ENCODE data around the gene PDGFA.

Gene PDGFA

DNA sequence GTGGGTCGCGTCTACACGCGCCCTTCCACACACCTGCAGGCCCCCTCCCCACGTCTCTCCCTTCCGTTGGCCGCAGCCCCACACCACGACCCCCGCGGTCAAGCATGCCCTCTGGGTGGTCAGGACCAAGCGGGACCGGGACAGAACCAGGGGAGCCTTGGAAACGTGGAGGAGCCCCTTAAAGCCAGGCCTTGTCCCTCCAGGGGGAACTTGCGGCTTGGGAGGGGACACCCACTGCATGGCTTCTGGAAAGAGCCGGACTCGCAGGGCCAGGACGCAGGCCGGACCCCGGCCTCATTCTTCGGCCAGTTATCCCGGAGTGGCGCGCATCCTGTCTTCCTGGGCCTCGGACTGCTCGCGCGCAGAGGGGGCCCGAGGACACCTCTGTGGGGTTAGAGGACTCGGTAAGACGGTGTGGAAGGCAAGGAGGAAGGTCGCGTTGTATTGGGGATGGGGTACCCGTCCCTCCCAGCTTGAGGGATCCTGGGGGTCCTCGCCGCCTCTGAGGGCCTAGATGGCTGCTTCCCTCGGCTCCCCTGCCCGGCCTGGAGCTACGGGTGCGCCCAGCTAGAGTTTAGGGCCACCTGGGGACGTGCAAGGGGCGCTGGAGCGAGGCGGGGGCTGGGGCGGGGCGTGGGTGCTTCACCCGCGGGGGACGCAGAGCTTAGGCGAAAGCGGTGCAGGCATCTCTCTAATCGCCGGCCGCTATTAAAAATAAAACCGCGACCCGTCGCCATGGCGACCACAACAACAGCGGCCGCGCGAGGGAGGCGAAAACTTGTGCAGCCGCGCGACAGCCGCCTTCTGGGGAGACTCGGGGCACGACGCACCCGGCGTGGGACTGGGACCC is 1.8 kb upstream of the PDGFA start:
- DNase-seq (ENCODE audit: low spot score in 2 of 2) = peak; percentile 35 to 75
- Histone ChIP-seq H3K4me1 (peaks cover 2% of the 10 kb centered on the region; the same call in 1 of the 2 replicates), H3K4me3 (no peak overlapping the region), H3K36me3 (replicated peaks) (no peaks in the 10 kb centered on the region), H3K27me3 (ENCODE audit: low read depth) (peaks cover 30% of the 10 kb centered on the region), H3K9me3 (no peaks in the 10 kb centered on the region)
- in situ Hi-C loops (cut with MboI; ENCODE audit: low sequenced_read_pairs) = no loop called here

DNA sequence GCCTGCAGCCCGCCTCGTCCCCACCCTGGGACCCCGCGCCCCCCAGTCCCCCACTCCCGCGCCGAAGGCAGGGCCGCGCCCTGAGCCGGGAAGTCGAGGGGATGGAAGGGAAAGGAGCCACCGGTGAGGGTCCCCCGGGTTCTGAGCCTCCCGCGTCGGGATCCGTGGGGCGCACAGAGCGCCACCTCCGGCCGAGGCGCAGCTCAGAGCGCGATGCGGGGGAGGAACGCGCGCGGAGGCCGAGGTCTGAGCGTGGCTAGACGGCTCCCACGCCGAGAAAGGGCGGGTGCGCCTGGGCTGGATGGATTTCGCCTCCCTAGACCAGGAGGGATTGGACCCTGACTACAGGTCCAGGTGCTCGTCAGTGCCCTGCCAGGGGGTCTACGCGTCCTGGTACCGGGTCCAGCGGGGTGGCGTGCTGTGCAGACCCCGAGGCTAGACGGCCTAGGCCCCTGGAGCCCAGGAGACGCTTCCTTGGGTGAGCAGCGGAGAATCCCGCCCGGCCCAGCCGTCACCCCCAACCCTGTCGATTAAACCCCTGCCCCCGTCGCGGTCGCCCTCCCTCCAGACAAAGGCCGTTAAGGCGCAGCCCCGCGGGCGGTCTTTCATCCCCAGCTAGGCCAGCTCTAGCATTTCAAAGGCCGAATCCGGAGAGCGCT is 986 bp upstream of the PDGFA start:
- H3K4me1 ChIP-seq = peaks cover 2% of the 10 kb centered on the region; the same call in 1 of the 2 replicates
- H3K9me3 ChIP-seq = no peaks in the 10 kb centered on the region
- no peak for DNase-seq (ENCODE audit: low spot score in 2 of 2)
- peaks cover 30% of the 10 kb centered on the region for H3K27me3 ChIP-seq (ENCODE audit: low read depth)
- no peaks in the 10 kb centered on the region for H3K36me3 ChIP-seq (replicated peaks)
- in situ Hi-C loops (cut with MboI; ENCODE audit: low sequenced_read_pairs) = no loop called here
- H3K4me3 ChIP-seq = no peak overlapping the region

DNA sequence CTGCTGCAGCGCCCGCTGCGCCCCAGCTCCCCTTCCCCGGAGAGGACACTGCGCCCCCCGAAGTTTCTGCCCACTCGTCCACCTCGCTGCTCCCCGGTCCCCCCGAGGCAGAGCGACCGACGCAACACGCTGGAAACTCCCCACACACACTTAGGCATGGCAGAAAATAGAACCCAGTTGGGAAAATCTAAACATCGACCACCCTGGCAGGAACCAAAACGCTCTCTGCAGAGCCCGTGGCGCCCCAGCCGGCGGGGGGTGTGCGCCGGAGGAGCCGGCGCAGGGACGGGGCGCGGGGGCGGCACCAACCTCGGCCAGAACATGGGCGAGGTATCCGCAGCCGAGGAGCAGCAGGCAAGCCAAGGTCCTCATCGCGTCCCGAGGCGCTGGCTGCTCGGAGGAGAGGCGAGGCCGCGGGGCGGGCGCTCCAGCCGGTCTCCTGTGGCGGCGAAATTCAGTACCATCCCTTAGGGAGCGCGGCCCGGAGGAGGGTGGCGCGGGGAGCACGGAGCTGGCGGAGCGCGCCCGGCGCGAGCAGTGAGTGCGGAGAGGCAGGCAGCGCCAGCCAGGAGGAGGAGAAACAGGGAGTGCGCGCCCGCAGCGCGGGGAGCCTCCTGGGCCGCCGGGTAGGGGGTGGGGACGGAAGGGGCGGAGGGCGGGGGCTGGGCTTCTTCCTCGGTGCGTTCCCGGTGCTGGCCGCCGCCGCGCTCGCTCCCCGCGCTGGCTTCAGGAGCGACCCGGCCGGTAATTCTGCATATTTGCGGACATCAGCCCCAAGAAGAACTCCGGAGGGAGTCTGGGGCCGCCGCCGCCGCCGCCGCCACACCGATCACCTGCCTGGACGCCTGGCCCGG is 789 bp downstream of the PDGFA start:
- DNase-seq (ENCODE audit: low spot score in 2 of 2) = peak; percentile 41 to 82
- in situ Hi-C loops (cut with MboI; ENCODE audit: low sequenced_read_pairs) = no loop called here
- Histone ChIP-seq H3K4me3 (peak overlapping the region; percentile 42), H3K4me1 (peaks cover 2% of the 10 kb centered on the region; the same call in 1 of the 2 replicates), H3K27me3 (ENCODE audit: low read depth) (peaks cover 30% of the 10 kb centered on the region), H3K36me3 (replicated peaks) (no peaks in the 10 kb centered on the region), H3K9me3 (no peaks in the 10 kb centered on the region)

DNA sequence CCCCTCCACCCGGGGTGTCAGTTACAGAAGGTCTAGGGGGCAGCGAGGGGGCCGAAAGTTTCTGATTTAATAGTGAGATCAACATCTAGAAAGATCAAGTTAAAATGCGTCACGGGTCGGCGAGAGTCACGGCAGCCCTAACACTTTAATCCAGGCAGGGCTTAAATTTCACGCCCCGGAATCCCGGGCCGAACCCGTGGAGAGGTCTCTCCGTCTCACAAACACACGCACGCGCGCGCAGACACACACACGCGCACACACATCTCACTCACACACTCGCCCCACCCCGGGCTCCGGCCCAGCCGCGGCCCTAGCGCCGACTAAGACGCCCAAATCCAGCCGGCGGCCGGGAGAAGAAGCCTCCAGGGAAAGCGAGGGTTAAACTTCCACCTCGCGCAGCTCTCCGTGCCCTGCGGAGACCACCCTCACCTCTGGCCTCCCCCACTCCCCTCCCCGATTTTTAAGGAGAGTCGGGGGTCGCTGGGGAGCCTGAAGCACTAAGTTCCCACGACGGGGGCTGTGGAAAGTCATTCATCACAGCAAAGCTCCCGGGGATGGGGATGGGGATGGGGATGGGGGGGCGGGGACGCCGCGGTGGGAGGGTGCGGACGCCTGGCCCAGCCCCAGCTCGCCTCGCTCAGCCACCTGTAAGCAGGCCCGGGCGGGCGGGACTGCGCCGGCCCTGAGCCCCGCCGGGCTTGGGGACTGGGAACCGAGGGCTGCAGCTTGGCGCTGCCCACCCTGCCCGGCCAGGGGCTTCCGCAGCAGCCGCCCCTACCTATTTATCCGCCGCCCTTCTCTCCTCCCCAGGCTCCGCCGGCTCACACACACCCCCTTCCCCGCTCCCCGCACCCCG is 1.6 kb downstream of the PDGFA start:
- Histone ChIP-seq H3K27me3 (ENCODE audit: low read depth) (peaks cover 26% of the 10 kb centered on the region), H3K9me3 (no peaks in the 10 kb centered on the region), H3K4me3 (peak overlapping the region; percentile 42), H3K36me3 (replicated peaks) (no peaks in the 10 kb centered on the region), H3K4me1 (peaks cover 2% of the 10 kb centered on the region; the same call in 1 of the 2 replicates)
- DNase-seq (ENCODE audit: low spot score in 2 of 2) = peak in 1 of 2 experiments; percentile 53
- in situ Hi-C loops (cut with MboI; ENCODE audit: low sequenced_read_pairs) = no loop called here

DNA sequence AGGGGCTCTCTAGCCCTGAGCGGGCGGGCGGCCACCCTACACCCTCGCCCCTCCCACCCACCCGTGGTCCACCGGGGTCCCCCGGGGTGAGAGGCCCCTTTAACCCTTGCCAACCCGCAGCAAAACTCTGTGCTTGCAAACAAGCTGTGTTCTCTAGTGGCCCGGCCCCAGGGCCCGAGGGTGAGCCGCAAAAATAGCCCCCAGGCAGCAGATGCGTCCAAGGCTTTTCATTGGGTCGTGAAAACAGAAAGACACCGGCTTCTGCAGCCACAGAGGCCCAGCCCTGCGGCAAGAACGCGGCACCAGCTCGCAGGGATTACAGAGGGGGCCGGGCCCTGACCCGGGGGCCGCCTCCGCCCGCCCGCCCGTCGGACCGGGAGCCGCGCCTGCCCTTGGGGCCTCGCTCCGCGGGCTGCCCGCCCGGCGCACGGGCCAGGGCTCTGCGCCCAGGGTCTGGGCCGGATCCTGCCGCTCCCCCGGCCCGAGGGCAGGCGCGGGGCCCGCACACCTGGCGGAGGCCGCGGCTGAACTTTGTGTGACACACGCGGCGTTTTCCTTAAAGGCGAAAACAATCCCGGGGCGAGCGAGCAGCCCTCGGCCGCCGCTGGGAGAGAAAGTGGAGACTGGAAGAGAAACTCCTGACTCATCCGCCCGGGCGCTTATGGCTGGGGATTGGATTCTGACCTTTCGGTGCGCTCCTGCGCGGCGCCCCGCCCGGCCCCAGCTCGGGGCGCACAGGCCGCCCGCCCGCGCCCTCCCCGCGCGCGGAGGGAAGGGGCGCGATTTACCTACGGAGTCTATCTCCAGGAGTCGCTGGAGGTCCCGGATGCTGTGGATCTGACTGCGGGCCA is 2.8 kb downstream of the PDGFA start:
- no peaks in the 10 kb centered on the region for H3K9me3 ChIP-seq
- H3K4me1 ChIP-seq = peaks cover under 1% of the 10 kb centered on the region; the same call in 1 of the 2 replicates
- H3K27me3 ChIP-seq (ENCODE audit: low read depth) = peaks cover 14% of the 10 kb centered on the region
- H3K36me3 ChIP-seq (replicated peaks) = no peaks in the 10 kb centered on the region
- no peak overlapping the region for H3K4me3 ChIP-seq
- in situ Hi-C loops (cut with MboI; ENCODE audit: low sequenced_read_pairs) = no loop called here
- no peak for DNase-seq (ENCODE audit: low spot score in 2 of 2)

DNA sequence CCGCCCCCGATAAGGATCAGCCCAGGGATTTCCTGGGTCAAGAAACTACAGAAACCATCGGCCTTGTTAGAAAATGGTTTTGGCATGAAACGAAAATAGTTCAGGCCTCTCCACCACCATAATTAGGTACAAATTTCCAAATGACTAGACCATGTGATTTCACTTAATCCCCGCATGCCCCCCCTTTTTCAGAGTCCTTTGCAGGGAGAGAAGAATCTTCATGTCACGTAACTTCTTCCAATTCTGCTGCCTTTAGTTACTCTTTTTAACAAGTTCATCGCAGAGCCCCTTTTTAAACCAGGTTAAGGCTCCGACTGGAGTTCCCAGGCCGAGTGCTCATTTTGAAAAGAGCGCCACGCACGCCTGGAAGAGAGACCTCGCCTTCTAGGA is 3.4 kb downstream of the PDGFA start:
- no peaks in the 10 kb centered on the region for H3K4me1 ChIP-seq
- H3K36me3 ChIP-seq (replicated peaks) = no peaks in the 10 kb centered on the region
- DNase-seq (ENCODE audit: low spot score in 2 of 2) = no peak
- H3K27me3 ChIP-seq (ENCODE audit: low read depth) = peaks cover 8% of the 10 kb centered on the region
- H3K4me3 ChIP-seq = no peak overlapping the region
- H3K9me3 ChIP-seq = no peaks in the 10 kb centered on the region
- in situ Hi-C loops (cut with MboI; ENCODE audit: low sequenced_read_pairs) = no loop called here

DNA sequence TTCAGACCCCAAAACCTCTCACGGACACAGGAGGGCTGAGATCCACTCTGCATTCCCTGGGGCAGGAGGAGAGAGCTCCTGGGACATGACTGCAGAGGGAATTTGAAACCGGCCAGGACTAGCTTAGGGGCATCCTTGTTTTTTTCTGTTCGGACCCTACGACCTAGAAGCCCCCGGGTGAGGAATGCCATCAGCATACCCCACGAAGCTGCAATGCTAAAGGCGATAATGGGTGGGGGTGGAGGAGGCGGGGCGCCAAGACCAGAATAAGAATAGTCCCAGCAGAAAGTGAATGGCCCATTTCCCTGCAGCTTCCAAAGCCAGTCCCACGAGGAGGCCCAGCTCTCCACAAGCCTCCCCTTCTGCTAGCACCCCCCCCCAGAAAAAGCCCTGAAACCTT is 4.0 kb downstream of the PDGFA start:
- Histone ChIP-seq H3K9me3 (no peaks in the 10 kb centered on the region), H3K27me3 (ENCODE audit: low read depth) (peaks cover 2% of the 10 kb centered on the region), H3K4me1 (no peaks in the 10 kb centered on the region), H3K36me3 (replicated peaks) (no peaks in the 10 kb centered on the region), H3K4me3 (no peak overlapping the region)
- in situ Hi-C loops (cut with MboI; ENCODE audit: low sequenced_read_pairs) = no loop called here
- DNase-seq (ENCODE audit: low spot score in 2 of 2) = no peak

DNA sequence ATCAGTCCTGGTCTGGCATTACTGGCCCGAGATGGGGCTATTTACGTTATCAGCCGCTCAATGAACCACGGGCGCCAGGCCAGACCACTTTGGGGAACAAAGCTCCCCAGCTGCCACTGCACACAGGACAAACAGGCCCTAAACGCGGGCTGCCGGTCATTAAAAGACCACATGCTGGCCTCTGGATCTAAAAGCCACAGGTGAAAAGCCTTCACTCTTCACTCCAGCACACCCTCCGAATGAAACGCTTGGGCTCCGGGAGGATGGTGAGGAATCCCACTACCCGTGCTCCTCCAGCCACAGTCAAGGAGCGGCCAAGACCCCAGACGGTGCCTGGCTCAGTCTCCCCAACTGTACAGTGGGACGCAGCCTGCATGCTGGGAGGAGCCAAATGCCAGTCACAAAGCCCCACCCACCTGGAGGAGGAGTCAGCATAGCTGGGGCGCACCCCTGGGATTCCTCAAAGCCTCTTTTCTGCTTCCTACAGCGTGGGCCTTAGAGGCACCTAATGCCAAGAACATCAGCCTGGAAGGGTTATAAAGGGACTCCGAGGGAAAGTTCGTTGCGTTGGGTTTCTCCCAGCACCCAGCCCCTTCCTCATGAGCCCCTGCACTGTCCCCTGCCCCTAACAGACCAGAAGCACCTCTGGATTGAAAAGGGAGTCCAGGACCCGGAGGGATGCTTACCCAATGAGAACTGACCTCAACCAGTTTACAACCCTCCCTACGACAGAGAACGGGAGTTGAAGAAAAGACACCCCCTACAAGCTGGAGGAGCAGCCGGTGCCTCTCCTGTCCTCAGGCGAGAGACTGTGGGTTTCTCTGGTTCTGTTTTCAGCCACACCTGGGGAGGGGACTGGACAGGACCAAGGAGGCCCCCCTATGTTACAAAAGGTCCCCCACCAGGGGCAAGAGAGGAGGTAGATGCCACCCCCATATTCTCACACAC is 4.7 kb downstream of the PDGFA start:
- in situ Hi-C loops (cut with MboI; ENCODE audit: low sequenced_read_pairs) = no loop called here
- Histone ChIP-seq H3K4me1 (no peaks in the 10 kb centered on the region), H3K36me3 (replicated peaks) (no peaks in the 10 kb centered on the region), H3K9me3 (no peaks in the 10 kb centered on the region), H3K4me3 (no peak overlapping the region), H3K27me3 (ENCODE audit: low read depth) (no peaks in the 10 kb centered on the region)
- peak in 1 of 2 experiments; percentile 36 for DNase-seq (ENCODE audit: low spot score in 2 of 2)

DNA sequence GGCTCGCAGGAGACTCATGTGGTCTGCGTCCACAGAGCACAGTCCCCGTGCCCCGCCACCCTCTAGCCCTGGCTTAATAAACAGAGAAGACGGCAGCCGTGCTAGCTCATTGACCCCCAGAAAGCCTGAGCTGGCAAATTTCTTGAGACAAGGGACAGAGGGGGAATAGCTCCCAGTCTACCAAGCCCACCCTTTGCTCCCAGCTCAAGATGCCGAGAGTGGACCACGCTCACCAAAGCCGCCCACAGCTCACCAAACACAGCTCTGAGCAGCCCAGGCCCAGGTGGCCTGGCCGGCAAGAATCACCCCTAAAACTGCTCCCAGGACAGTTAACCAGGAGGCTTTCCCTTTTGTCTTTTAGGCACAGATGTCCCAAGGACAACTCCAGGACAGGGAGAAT is 5.4 kb downstream of the PDGFA start:
- Histone ChIP-seq H3K4me3 (no peak overlapping the region), H3K9me3 (no peaks in the 10 kb centered on the region), H3K36me3 (replicated peaks) (no peaks in the 10 kb centered on the region), H3K27me3 (ENCODE audit: low read depth) (no peaks in the 10 kb centered on the region), H3K4me1 (no peaks in the 10 kb centered on the region)
- DNase-seq (ENCODE audit: low spot score in 2 of 2) = no peak
- in situ Hi-C loops (cut with MboI; ENCODE audit: low sequenced_read_pairs) = no loop called here

DNA sequence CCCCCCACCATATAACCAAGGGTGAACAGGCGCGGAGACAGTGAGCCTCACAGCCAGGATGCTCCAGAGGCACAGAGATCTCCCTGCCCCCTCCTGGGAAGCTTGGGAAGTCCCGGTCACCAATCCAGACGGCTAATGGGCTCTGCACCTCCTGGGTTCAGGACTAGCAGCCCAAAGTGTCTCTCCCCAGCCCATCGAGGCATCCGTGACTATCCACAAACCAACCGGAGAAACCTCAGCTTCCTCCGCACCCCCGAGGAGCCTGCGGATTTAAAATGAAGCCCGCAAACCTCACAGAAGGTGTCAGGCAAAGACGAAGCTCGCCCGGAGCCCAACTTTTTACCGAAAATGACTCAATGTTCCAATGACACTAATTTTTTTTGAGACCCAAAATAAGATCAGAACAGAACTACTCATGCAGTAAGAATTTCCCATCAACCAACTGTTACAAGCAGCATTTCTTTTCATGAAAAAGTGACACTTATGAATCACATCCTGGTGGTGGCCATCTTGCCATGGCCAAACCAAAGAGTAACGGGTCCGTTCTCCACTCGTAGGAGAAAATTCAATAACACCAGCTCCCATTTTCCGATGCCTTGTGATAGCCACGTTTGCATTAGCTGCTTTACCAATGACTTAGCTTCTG is 6.0 kb downstream of the PDGFA start:
- Histone ChIP-seq H3K36me3 (replicated peaks) (no peaks in the 10 kb centered on the region), H3K4me3 (no peak overlapping the region), H3K9me3 (no peaks in the 10 kb centered on the region), H3K4me1 (no peaks in the 10 kb centered on the region), H3K27me3 (ENCODE audit: low read depth) (no peaks in the 10 kb centered on the region)
- no peak for DNase-seq (ENCODE audit: low spot score in 2 of 2)
- in situ Hi-C loops (cut with MboI; ENCODE audit: low sequenced_read_pairs) = no loop called here

DNA sequence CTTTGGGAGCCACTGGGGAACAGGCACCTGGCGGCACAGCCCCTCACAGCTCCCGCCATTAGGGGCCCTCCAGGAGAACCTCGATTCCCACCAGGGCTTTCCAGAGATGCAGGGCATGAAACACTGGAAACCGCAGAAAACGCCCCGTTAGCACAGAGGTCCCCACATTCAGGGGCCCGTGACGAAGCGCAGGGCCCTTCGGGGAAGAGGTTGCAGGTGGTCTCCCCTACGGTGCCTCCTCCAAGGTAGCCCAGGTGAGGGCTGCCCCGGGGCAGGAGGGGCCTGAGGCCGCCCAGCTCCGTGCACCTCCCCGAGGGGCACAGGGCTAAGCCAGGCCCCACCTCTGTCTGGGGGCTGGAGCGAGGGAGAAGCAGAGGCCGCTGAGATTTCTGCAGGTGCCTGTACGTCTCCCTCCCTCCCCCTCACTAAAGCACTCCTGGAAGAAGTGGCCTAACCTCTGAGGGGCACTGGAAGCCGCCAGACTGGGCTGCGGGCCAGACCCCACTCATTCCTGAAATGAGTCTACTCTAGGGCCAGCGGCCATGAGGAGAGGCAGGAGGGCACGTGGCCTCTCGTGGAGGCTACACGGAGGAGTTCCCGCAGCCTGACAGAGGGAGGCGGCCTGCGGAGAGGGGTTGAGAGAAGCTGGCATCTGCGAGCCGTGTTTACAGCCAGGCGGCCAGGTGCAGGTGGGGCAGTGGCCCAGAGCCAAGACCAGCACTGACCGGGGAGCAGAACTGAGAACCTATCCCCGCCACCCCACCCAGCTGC is 6.9 kb downstream of the PDGFA start:
- Histone ChIP-seq H3K36me3 (replicated peaks) (no peaks in the 10 kb centered on the region), H3K4me1 (no peaks in the 10 kb centered on the region), H3K27me3 (ENCODE audit: low read depth) (no peaks in the 10 kb centered on the region), H3K9me3 (no peaks in the 10 kb centered on the region), H3K4me3 (no peak overlapping the region)
- in situ Hi-C loops (cut with MboI; ENCODE audit: low sequenced_read_pairs) = no loop called here
- no peak for DNase-seq (ENCODE audit: low spot score in 2 of 2)
